Activated CD4-positive, alpha-beta T cell treated with anti-CD3 and anti-CD28 coated beads, Interleukin-2, Interleukin-6, amounts not matched to agents 100 ng/mL and 50 ng/mL, durations not matched to agents 16 hours and 8 hours (primary cell): ENCODE measurements around the gene NPEPL1.

Source experiments
- DNase-seq: peaks from one replicate; pipeline ENCODE4 v3.0.0-alpha.2; 2020

NPEPL1 gene

GRCh38 chr20:58658760-58659159 lies 33.8 kb upstream of the NPEPL1 start:
- DNase-seq: no peak

GRCh38 chr20:58659841-58660240 lies 32.8 kb upstream of the NPEPL1 start:
- DNase-seq: peak; percentile 39

- DNase-seq: peak; percentile 15
Observed at GRCh38 chr20:58660855-58661597, 31.6 kb upstream of the NPEPL1 start.

DNA sequence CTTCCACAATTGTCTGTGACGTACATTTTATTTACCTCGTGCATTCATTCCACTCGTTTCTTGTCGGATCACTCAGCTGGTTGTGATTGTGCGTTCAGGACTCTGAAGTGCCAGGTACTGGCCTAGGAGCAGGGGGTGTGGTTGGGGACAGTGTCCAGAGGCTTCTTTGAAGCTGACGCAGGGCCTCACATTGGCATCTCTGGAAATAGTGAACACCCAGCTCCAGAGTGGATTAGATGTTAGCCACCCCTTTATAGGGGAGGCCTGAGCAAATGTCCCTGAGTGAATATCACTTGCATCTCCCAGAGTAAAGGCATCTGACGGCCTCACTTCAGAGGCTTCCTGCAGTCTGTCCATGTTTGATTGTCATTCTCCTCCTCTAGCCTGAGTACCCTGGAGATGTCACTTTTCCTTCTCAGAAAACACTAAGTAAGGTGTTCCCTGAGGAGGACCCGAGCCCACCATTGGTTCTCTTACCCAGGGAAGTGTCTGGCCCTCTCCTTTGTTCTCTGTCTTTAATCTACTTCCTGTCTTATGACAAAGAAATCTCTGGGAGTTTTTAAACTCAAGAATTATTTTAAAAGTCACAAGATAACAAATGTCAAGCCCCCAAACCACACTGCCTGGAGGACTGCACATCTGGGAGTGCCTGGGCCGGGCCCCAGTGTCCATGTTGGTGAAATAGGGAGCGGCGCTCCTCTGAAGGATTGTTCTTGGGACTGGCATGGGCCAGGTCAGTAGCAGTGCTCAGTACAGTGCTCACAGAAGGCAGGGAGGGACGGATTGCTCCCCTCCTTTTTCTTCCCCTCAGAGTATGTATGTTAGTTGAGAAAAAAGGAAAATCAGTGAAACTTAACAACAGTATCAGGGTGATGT lies 30.8 kb upstream of the NPEPL1 start:
- DNase-seq: no peak

GRCh38 chr20:58664331-58664730 lies 28.3 kb upstream of the NPEPL1 start:
- no peak for DNase-seq

DNA sequence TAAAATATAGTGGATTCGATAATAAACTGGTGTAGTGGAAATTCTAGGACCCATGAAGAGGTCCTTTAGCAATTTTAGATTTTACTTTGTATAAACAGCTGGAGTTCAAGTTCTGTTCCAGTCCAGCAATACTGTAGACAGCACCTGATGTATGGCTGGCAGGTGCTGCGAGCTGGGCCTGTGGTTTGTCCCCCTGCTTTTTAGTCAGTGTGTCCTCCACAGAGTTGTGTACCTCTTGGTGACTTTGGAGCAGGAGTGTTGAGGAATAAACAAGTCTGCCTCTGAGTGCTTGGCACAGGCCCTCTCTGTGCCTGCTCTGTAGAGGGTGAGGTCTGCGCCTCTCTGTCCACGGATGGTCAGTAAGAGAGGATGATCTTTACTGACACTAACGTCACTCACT lies 27.7 kb upstream of the NPEPL1 start:
- DNase-seq: no peak

DNA sequence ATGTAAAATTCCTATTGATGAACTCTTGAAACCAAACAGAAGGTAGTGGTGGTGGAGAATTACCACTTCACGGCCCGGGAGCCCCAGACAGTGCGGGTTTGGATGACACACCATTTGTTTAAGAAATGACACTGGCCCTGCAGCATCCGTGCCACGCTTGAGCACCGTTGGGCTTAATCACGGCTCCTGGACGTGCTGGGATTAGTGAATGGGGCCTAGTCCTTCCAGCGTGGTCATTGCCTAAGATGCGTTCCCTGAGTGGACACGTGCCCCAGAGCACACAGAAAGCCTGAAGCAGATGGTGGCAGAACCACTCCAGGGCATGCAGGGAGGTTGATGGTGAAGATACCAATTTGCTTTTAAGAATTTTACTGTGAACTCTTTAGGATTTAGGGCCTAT lies 27.0 kb upstream of the NPEPL1 start:
- DNase-seq: no peak

DNA sequence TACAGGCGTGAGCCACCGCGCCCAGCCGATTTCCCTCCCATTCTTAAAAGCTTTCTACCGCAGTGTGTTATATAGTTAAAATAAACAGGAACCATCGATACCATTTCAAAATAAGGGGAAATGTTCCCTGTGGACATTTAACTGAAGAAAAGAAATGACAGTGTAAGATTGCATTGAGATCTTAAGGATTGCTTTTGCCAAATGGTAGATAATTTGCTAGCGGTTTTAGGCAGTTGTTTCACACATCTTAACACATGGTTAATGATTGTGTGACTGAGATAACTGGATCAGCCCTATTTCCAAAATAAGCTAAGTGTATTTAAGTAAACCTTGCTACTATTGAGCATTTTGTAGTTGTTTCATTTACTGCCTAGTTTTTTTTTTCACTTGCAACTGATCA lies 25.9 kb upstream of the NPEPL1 start:
- no peak for DNase-seq

GRCh38 chr20:58667975-58668374 lies 24.6 kb upstream of the NPEPL1 start:
- no peak for DNase-seq

DNA sequence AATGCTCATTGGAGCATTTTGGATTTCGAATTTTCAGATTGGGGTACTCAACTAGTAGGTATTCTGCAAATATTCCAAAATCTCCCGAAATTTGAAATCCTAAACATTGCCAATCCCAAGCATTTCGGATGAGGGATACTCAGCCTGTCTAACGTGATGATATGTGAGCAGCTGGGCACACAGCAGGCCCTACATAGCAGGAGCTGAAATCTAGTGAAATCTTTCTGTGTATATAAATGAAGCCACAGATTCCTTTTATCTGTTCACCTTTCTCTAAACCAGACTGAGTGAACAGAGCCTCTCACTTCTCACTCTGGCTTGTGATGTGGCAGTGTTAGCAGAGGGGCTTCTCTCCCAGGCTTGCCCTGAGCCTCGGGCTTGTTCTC lies 23.7 kb upstream of the NPEPL1 start:
- DNase-seq: no peak

DNA sequence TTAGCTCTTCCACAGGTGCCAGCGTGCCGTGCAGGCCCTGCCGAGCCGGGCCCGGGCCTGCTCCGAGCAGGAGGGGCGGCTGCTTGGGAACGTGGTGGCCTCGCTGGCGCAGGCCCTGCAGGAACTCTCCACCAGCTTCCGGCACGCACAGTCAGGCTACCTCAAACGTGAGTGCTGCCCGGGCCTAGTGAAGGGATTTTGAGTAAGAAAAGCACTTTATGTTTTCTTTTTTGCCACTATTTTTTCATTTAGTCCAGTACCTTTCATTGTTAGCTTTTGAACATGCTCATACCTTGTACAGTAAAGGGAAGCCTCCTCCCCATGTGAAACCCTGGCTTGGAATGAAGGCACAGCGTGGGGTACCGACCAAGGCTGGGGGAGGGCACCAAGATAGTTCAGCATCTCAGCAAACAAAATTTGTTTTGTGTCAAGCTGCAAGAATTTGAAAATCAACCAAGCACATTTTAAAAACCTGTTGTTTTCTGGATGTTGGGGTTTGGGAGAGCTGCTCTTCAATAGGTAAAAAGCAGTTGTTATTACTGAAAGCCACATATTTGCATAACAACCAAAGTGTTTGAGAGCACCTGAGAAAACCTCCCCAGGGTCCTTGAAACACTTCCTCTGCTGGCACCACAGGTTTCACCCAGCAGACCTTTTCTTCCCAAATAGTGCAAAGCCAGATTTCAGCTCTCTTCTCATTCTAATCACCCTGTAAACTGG lies 23.2 kb upstream of the NPEPL1 start:
- no peak for DNase-seq

DNA sequence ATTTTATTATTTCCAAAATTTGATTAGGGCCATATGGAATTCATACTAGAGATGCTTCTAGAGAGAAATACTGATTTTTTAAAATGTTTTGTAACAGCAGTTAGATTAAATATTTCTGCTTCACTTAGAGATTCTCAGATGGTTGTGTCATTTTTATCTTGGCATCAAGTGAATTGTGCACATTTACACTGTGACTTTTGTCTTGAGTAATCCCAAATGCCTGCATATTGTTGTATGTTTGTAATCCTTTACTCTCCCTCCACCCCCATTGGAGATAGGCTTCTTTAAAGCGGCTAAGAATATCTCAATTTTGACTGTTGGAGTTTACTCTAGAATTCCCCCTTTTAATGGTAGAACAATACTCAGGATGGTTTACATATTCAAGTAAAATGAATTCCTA lies 22.5 kb upstream of the NPEPL1 start:
- DNase-seq: no peak

DNA sequence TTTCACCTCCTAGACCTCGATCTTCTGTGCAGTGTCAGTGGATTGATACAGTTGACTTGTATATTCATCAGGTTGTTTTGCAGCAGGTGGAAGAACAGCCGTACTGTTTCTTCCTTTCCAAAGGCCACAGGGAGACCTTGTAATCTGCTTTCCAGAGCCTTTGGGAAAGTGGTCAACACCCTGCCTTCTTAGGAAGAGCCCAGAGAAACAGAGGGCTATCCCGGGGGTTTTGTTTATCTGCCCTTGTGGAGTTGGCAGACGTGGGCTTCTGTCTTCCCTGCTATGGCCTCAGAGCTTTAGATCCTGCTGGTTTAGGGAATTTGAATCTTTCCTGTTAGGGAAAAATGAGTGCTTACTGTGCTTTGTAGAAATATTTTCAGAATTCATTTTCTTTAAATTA lies 21.9 kb upstream of the NPEPL1 start:
- DNase-seq: no peak

GRCh38 chr20:58673119-58673518 lies 19.5 kb upstream of the NPEPL1 start:
- no peak for DNase-seq

GRCh38 chr20:58675146-58675584 lies 17.4 kb upstream of the NPEPL1 start:
- no peak for DNase-seq

- no peak for DNase-seq
Observed at GRCh38 chr20:58675641-58676040, 17.0 kb upstream of the NPEPL1 start.

- DNase-seq: no peak
Observed at GRCh38 chr20:58676161-58676560, 16.4 kb upstream of the NPEPL1 start.

- DNase-seq: no peak
Observed at GRCh38 chr20:58677079-58677604, 15.5 kb upstream of the NPEPL1 start.

GRCh38 chr20:58677808-58678207 lies 14.8 kb upstream of the NPEPL1 start:
- DNase-seq: no peak

GRCh38 chr20:58678806-58679205 lies 13.8 kb upstream of the NPEPL1 start:
- no peak for DNase-seq

DNA sequence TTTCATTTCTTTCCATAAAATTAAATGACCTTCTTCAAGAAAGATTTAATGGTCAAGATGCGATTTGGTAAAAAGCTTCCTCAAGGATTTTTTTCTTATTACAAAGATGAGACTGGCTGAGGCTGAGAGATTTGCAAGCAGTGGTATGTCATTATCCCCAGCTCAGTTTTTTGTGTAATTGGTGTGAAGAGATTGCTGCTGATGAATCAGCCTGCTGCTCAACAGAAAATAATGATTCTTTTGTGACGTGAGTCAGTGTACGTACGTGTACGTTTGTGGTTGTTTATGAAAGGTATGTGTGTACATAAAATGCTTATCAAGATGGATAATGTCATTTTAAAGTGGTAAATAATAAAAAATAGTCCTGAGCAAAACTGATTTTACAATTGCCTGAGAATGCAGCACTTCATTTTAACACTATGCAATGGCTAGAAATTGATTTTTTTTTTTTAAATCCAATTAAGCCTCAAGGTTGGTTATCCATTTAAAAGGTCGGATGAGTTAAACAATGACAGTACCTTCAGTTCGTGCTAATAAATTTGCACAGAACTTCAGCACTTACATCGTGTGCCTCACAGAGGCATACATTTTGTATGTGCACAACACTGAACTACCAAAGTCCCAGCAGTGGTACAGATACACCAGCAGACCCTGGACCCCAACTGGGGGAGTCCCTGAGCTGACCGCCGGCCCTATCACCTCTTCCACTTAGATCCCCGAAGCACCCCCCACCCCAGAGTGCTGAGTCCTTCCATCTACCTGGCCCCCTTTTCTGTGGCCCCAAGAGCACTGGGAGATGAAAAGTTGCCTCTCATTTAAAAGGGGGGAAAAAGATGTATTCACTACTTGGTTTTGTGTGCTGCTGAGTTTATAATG lies 9.7 kb upstream of the NPEPL1 start:
- no peak for DNase-seq

DNA sequence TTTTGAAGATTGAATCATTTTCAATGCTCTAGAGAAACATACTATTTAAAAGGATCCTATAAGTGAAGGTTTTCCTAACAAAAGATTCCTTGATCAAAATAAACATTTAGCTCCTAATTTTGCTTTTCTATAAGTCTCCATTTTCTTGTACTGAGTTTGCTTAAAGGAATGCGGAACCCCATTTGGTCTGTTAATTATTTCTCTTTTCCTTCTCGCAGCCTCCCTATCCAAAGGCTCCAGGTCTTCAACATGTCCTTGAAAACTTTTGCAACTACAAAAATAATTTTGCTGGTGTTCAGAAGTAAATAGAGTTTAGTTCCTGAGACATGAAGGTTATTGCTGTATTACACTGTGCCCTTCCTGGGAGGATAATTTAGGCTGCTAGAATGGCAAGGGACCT lies 8.3 kb upstream of the NPEPL1 start:
- DNase-seq: no peak
